Panc1 (cell line): Measurements from ENCODE around the gene MADD. TPM values are rescaled to one million over a fixed set of nuclear protein-coding genes. Genes with fewer than 3 reads are reported as not detected.

Experiments
- ATAC-seq: fragments of 200-7000 bp; cut with Tn5 transposase; 2 replicates; pipeline ENCODE4 v1.9.1; 2020; ENCODE audit warnings: mild to moderate bottlenecking, moderate library complexity
- Bru-seq: library from RNA; stranded (reverse); fragments of 400-500 nt; gene quantifications from one replicate; lab custom pipeline; 2021; lab: Mats Ljungman, UMichigan
- BruChase-seq, 2 experiments: library from RNA; stranded (reverse); fragments of 400-500 nt; gene quantifications; one replicate each; lab custom pipeline; 2021; lab: Mats Ljungman, UMichigan
- BruUV-seq: library from RNA; stranded (reverse); fragments of 400-500 nt; replicated peaks from 2 replicates; lab custom pipeline; 2021; lab: Mats Ljungman, UMichigan
- CTCF ChIA-PET: fragments of 300-600 bp; sonication (Branson Sonifier 250); formaldehyde crosslinking; loops from one replicate; lab custom pipeline; 2022; ENCODE audit warnings: antibody characterized with exemption; lab: Charles Lee
- POLR2A ChIA-PET: fragments of 300-600 bp; sonication (Branson Sonifier 250); formaldehyde crosslinking; loops from one replicate; lab custom pipeline; 2022; ENCODE audit warnings: antibody characterized with exemption; lab: Charles Lee
- DNase-seq: peaks from one replicate; pipeline ENCODE4 v3.0.0-alpha.2; 2010; ENCODE audit warnings: low read depth, low spot score
- H3K27ac ChIP-seq: 2 replicates; pipeline ENCODE4 v1.5.1; 2011; ENCODE audit warnings: mild to moderate bottlenecking, low read length, inconsistent platforms
- H3K27me3 ChIP-seq: fragments of 200-500 bp; sonication (Bioruptor generic); 2 replicates; pipeline ENCODE4 v1.6.0; 2014; ENCODE audit warnings: low read length, inconsistent platforms; ENCODE audit not compliant: control insufficient read depth, insufficient read depth
- H3K36me3 ChIP-seq: fragments of 200-500 bp; sonication (Bioruptor generic); 2 replicates; pipeline ENCODE4 v1.5.1; 2014; ENCODE audit warnings: inconsistent platforms, mild to moderate bottlenecking, low read length, moderate library complexity; ENCODE audit not compliant: control insufficient read depth, insufficient read depth
- H3K4me1 ChIP-seq: 2 replicates; pipeline ENCODE4 v1.5.1; 2011; ENCODE audit warnings: inconsistent platforms, mild to moderate bottlenecking, low read length, moderate library complexity; ENCODE audit not compliant: control insufficient read depth, insufficient read depth
- H3K4me3 ChIP-seq, 2 experiments: 2 replicates each; pipeline ENCODE4 v1.5.1; 2011 to 2012; ENCODE audit warnings: low read depth in 2 of 2, low read length in 2 of 2, mild to moderate bottlenecking in 2 of 2, inconsistent platforms in 1 of 2, moderate library complexity in 1 of 2
- H3K9me3 ChIP-seq: fragments of 200-500 bp; sonication (Bioruptor generic); 2 replicates; pipeline ENCODE4 v1.5.1; 2014; ENCODE audit warnings: low read depth, mild to moderate bottlenecking, inconsistent platforms, low read length, moderate library complexity; ENCODE audit not compliant: control insufficient read depth, insufficient read depth
- POLR2AphosphoS5 ChIP-seq: IDR thresholded peaks from 2 replicates; pipeline ENCODE4 v1.6.1; 2012; ENCODE audit warnings: mild to moderate bottlenecking, low read depth, low read length, moderate library complexity
- SIN3A ChIP-seq: IDR thresholded peaks from 2 replicates; pipeline ENCODE4 v1.6.1; 2012; ENCODE audit warnings: low read depth, mild to moderate bottlenecking, low read length, moderate library complexity, borderline replicate concordance; ENCODE audit not compliant: insufficient read depth
- TCF7L2 ChIP-seq: IDR thresholded peaks from 2 replicates; pipeline ENCODE4 v1.6.1; 2011; ENCODE audit warnings: mild to moderate bottlenecking, low read depth, low read length, inconsistent platforms
- in situ Hi-C: cut with HindIII; loops from 2 replicates; pipeline ENCODE4 v1.10.0; 2016; ENCODE audit warnings: low sequenced_read_pairs, low pct_unique_long_range_greater_than_20kb
- intact Hi-C: fragments of 100-400 bp; cut with micrococcal nuclease; formaldehyde crosslinking; loops from one replicate; pipeline ENCODE4 v1.10.0; 2022; ENCODE audit not compliant: unreplicated experiment
- long read RNA-seq: library from polyadenylated mRNA; unstranded; transcript quantifications from one replicate; pipeline ENCODE4 v2.0.0, GENCODE V29; 2021; ENCODE audit not compliant: unreplicated experiment
- polyA plus RNA-seq: library from polyadenylated mRNA; unstranded; fragments of >200 nt; gene quantifications from one replicate; pipeline ENCODE4 v1.2.1, GENCODE V29; 2012; ENCODE audit warnings: missing spikeins; ENCODE audit not compliant: insufficient read length
- total RNA-seq: library from RNA; stranded (reverse); gene quantifications from one replicate; pipeline ENCODE4 v1.2.1, GENCODE V29; 2021; ENCODE audit not compliant: unreplicated experiment
- TF ChIP-seq, protein P1 (sequence below), 2 experiments: IDR thresholded peaks; 2 replicates each; pipeline ENCODE4 v1.6.1; 2011 to 2012; ENCODE audit warnings: low read depth in 2 of 2, control low read depth in 1 of 2, low read length in 1 of 2, mild to moderate bottlenecking in 1 of 2, moderate library complexity in 1 of 2; ENCODE audit not compliant: insufficient read depth in 1 of 2
- TF ChIP-seq, protein P2 (sequence below): fragments of 450-650 bp; IDR thresholded peaks from 2 replicates; pipeline ENCODE4 v1.5.1; 2017; ENCODE audit warnings: mild to moderate bottlenecking

Gene MADD
- total RNA-seq = 51.1 TPM
- 42.9 TPM for polyA plus RNA-seq
- percentile 77 among the genes with signal in this experiment for Bru-seq, nascent RNA
- BruChase-seq, experiment 1, labeled RNA remaining after a 2-hour chase = percentile 80 among the genes with signal in this experiment
- BruChase-seq, experiment 2, labeled RNA remaining after a 6-hour chase = percentile 81 among the genes with signal in this experiment
- long read RNA-seq, partial matches to known transcripts = 48 of 77 reads
- long read RNA-seq, other reads (novel, unspliced or antisense) = 27 of 77 reads

DNA sequence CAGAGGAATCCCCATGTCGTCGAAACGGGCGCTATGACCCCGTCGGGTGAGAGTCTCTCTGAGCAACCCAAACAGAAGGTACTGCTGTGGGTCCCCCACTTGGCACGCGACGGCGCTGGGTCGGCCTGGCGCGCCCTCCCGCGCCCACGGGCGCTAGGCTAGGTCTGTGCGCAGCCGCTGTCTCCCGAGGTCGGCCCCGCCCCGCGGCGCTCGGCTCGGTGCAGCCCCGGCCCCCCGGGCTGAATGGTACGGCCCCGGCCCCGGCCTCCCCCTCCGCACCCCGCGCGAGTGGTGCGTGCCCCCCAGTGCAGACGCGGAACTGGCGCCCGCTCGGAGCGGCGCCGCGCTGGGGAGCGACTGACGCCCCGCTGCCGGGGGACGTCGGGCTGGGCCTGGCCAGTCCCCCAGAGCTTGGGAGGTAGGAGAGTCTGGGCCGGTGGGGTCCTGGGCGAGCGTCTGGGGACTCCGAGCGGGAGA, at the start of gene MADD:
TSS of gene MADD (plus strand) at position 305 of the 477 bp plus-strand sequence.
- TF ChIP-seq TCF7L2 (no peak), POLR2AphosphoS5 (peak; percentile 88), SIN3A (peak; percentile 58; the same call in 1 of the 2 replicates)
- TF ChIP-seq, protein P1, sequence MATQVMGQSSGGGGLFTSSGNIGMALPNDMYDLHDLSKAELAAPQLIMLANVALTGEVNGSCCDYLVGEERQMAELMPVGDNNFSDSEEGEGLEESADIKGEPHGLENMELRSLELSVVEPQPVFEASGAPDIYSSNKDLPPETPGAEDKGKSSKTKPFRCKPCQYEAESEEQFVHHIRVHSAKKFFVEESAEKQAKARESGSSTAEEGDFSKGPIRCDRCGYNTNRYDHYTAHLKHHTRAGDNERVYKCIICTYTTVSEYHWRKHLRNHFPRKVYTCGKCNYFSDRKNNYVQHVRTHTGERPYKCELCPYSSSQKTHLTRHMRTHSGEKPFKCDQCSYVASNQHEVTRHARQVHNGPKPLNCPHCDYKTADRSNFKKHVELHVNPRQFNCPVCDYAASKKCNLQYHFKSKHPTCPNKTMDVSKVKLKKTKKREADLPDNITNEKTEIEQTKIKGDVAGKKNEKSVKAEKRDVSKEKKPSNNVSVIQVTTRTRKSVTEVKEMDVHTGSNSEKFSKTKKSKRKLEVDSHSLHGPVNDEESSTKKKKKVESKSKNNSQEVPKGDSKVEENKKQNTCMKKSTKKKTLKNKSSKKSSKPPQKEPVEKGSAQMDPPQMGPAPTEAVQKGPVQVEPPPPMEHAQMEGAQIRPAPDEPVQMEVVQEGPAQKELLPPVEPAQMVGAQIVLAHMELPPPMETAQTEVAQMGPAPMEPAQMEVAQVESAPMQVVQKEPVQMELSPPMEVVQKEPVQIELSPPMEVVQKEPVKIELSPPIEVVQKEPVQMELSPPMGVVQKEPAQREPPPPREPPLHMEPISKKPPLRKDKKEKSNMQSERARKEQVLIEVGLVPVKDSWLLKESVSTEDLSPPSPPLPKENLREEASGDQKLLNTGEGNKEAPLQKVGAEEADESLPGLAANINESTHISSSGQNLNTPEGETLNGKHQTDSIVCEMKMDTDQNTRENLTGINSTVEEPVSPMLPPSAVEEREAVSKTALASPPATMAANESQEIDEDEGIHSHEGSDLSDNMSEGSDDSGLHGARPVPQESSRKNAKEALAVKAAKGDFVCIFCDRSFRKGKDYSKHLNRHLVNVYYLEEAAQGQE (IDR thresholded peaks at IDR 0.05; ENCODE audit: insufficient read depth in 1 of 2, low read depth in 2 of 2, low read length in 1 of 2) = 0 out of 4 replicates have a peak, but pooled peaks of 1 of the 2 experiments have one; percentile 18
- TF ChIP-seq, protein P2, sequence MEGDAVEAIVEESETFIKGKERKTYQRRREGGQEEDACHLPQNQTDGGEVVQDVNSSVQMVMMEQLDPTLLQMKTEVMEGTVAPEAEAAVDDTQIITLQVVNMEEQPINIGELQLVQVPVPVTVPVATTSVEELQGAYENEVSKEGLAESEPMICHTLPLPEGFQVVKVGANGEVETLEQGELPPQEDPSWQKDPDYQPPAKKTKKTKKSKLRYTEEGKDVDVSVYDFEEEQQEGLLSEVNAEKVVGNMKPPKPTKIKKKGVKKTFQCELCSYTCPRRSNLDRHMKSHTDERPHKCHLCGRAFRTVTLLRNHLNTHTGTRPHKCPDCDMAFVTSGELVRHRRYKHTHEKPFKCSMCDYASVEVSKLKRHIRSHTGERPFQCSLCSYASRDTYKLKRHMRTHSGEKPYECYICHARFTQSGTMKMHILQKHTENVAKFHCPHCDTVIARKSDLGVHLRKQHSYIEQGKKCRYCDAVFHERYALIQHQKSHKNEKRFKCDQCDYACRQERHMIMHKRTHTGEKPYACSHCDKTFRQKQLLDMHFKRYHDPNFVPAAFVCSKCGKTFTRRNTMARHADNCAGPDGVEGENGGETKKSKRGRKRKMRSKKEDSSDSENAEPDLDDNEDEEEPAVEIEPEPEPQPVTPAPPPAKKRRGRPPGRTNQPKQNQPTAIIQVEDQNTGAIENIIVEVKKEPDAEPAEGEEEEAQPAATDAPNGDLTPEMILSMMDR = no peak
- peaks cover 32% of the 10 kb centered on the region for H3K4me1 ChIP-seq
- H3K9me3 ChIP-seq = no peaks in the 10 kb centered on the region
- peak within 1 kb of the TSS; percentile 93 for H3K27ac ChIP-seq
- no TSS peak for BruUV-seq
- no peaks in the 10 kb centered on the region for H3K27me3 ChIP-seq
- ATAC-seq = peak; percentile 95
- in situ Hi-C loops (no loop called here), intact Hi-C loops (no loop called here)
- peak within 1 kb of the TSS; percentile 70 to 75 for H3K4me3 ChIP-seq
- ChIA-PET CTCF (no interaction called here), POLR2A (no interaction called here)
- H3K36me3 ChIP-seq = no peaks in the 10 kb centered on the region
- no peak for DNase-seq

DNA sequence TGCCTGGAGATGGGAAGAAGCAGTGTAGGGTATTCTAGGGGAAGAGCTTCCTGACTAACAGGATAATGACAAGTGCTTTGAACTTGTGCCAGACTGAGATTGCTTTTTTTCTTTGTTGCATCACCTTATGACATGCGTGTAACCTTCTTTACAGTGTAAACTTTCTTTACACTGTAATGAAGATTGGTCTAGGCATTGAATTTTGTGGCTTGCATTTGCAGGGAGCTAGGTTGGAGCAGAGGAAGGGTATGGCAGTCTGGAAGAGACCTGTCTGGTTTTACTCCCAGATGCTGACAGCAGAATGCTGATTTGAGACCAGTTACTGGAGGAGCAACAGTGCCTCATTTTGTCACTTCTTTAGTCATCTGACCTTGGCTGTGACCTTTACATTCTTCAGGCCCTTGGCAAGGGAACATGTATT, 49.5 kb upstream of the MADD start:
- Histone ChIP-seq H3K4me1 (peaks cover 22% of the 10 kb centered on the region), H3K4me3 (no peak overlapping the region), H3K9me3 (no peaks in the 10 kb centered on the region), H3K27me3 (no peaks in the 10 kb centered on the region), H3K36me3 (peaks cover 4% of the 10 kb centered on the region; the same call in 1 of the 2 replicates), H3K27ac (peak overlapping the region; percentile 31; the same call in 1 of the 2 replicates)
- in situ Hi-C loops (no loop called here), intact Hi-C loops (no loop called here)
- no TSS peak for BruUV-seq
- ATAC-seq (peak; percentile 46; the same call in 1 of the 2 replicates), DNase-seq (peak; percentile 76)
- ChIA-PET CTCF (interaction anchor here (0.6 to 0.9 kb wide), 2 partner anchors 14 to 300 kb away, joined by 3 to 5 read pairs; no protein-coding TSS in a partner anchor), POLR2A (interaction anchor here (0.6 to 0.8 kb wide), 2 partner anchors 46 to 50 kb away, joined by 4 to 5 read pairs; no protein-coding TSS in a partner anchor)
- TF ChIP-seq, protein P1 (IDR thresholded peaks at IDR 0.05; ENCODE audit: insufficient read depth in 1 of 2, low read depth in 2 of 2, low read length in 1 of 2) = no peak
- TF ChIP-seq TCF7L2 = no peak
- no peak for TF ChIP-seq SIN3A
- no peak for TF ChIP-seq POLR2AphosphoS5
